GM23248 (cell line): ENCODE data around the gene OPTN.

Experiments
- EZH2 ChIP-seq: fragments of 200-600 bp; sonication (generic); IDR thresholded peaks from 2 replicates; pipeline ENCODE4 v1.6.1; 2018; ENCODE audit warnings: antibody characterized with exemption, mild to moderate bottlenecking; ENCODE audit not compliant: insufficient read depth, poor library complexity, severe bottlenecking
- EZH2phosphoT487 ChIP-seq: fragments of 200-600 bp; sonication (generic); IDR thresholded peaks from 2 replicates; pipeline ENCODE4 v1.6.1; 2018; ENCODE audit warnings: antibody characterized with exemption, moderate library complexity, mild to moderate bottlenecking, low read depth; ENCODE audit not compliant: insufficient read depth

GRCh38 chr10:13105184-13105583 lies 5.2 kb downstream of the OPTN start:
- no peak for TF ChIP-seq EZH2
- TF ChIP-seq EZH2phosphoT487 = no peak
